ENCODE data around the gene NPTN.

DNA sequence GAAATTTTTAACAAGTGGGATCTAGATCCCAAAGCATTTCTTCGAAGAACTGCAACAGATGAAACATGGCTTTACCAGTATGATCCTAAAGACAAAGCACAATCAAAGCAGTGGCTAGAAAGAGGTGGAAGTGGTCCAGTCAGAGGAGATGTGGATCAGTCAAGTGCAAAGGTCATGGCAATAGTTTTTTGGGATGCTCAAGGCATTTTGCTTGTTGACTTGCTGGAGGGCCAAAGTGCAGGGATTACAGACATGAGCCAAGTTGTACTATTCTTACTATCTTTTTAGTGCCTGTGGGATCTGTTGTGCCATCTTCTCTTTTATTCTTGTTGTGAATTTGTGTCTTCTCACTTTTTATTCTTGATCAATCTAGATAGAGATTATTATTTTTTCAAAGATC lies 108.3 kb downstream of the NPTN start:
- TF ChIP-seq TAF1 (IDR thresholded peaks at IDR 0.05; ENCODE audit: low read depth, low read length) = no peak
- no peak for TF ChIP-seq POLR2A (IDR thresholded peaks at IDR 0.05; ENCODE audit: low read depth, low read length)
- TF ChIP-seq POLR2AphosphoS5 (IDR thresholded peaks at IDR 0.05; ENCODE audit: low read depth, low read length) = no peak
- no peak for TF ChIP-seq SPI1 (IDR thresholded peaks at IDR 0.05; ENCODE audit: low read depth, low read length)

Data from GM12891 (cell line).